GM23338 (cell line): ENCODE measurements around the gene SLC25A44. TPM values are rescaled to one million over a fixed set of nuclear protein-coding genes. Genes with fewer than 3 reads are reported as not detected.

Source experiments
- ATAC-seq: fragments of 200-7000 bp; cut with Tn5 transposase; 3 replicates; pipeline ENCODE4 v1.9.1; 2020
- DNase-seq: peaks from one replicate; pipeline ENCODE4 v3.0.0-alpha.2; 2015; ENCODE audit warnings: low spot score
- H2AFZ ChIP-seq: fragments of 200-600 bp; sonication (generic); 2 replicates; pipeline ENCODE4 v1.8.0; 2016; ENCODE audit warnings: antibody characterized with exemption, mild to moderate bottlenecking, moderate library complexity
- H3F3A ChIP-seq: fragments of 200-600 bp; sonication (generic); replicated peaks from 2 replicates; pipeline ENCODE4 v1.8.0; 2017; ENCODE audit warnings: antibody characterized with exemption, mixed run types, low read depth
- H3K27ac ChIP-seq: fragments of 200-600 bp; sonication (generic); 2 replicates; pipeline ENCODE4 v1.6.1; 2016; ENCODE audit warnings: low read depth
- H3K27me3 ChIP-seq: fragments of 200-600 bp; sonication (generic); 2 replicates; pipeline ENCODE4 v1.8.0; 2016; ENCODE audit warnings: mild to moderate bottlenecking, mixed run types, moderate library complexity; ENCODE audit not compliant: insufficient read depth
- H3K36me3 ChIP-seq: fragments of 200-600 bp; sonication (generic); 2 replicates; pipeline ENCODE4 v1.8.0; 2016; ENCODE audit warnings: mild to moderate bottlenecking; ENCODE audit not compliant: insufficient read depth
- H3K4me1 ChIP-seq: fragments of 200-600 bp; sonication (generic); 2 replicates; pipeline ENCODE4 v1.8.0; 2016; ENCODE audit warnings: mild to moderate bottlenecking, moderate library complexity; ENCODE audit not compliant: insufficient read depth
- H3K4me2 ChIP-seq: fragments of 200-600 bp; sonication (generic); 2 replicates; pipeline ENCODE4 v1.7.1; 2017; ENCODE audit warnings: mixed run types
- H3K4me3 ChIP-seq: fragments of 200-600 bp; sonication (generic); 2 replicates; pipeline ENCODE4 v1.6.1; 2016; ENCODE audit warnings: mixed run types
- H3K79me2 ChIP-seq: fragments of 200-600 bp; sonication (generic); replicated peaks from 2 replicates; pipeline ENCODE4 v1.8.0; 2017; ENCODE audit warnings: mild to moderate bottlenecking; ENCODE audit not compliant: insufficient read depth
- H3K9me2 ChIP-seq: fragments of 200-600 bp; sonication (generic); 2 replicates; pipeline ENCODE4 v1.8.0; 2017; ENCODE audit not compliant: insufficient read depth
- H4K20me1 ChIP-seq: fragments of 200-600 bp; sonication (generic); replicated peaks from 2 replicates; pipeline ENCODE4 v1.8.0; 2017; ENCODE audit warnings: mild to moderate bottlenecking; ENCODE audit not compliant: insufficient read depth
- H3K27ac Mint-ChIP-seq: 2 replicates; pipeline ENCODE4 v1.8.0; 2020; ENCODE audit warnings: inconsistent platforms, mild to moderate bottlenecking, moderate library complexity, mixed read lengths
- H3K27me3 Mint-ChIP-seq: 3 replicates; pipeline ENCODE4 v1.8.0; 2022; ENCODE audit warnings: low read depth, mild to moderate bottlenecking, moderate library complexity, mixed read lengths, inconsistent platforms; ENCODE audit not compliant: insufficient read depth, poor library complexity
- H3K36me3 Mint-ChIP-seq: 3 replicates; pipeline ENCODE4 v1.8.0; 2021; ENCODE audit warnings: low read depth, mild to moderate bottlenecking, inconsistent platforms, moderate library complexity, mixed read lengths
- H3K4me1 Mint-ChIP-seq: 3 replicates; pipeline ENCODE4 v1.8.0; 2020; ENCODE audit warnings: mild to moderate bottlenecking, inconsistent platforms, mixed read lengths
- H3K4me3 Mint-ChIP-seq: 3 replicates; pipeline ENCODE4 v1.8.0; 2021; ENCODE audit warnings: moderate library complexity, mild to moderate bottlenecking, inconsistent platforms, mixed read lengths
- H3K9me3 Mint-ChIP-seq: 3 replicates; pipeline ENCODE4 v1.8.0; 2020; ENCODE audit warnings: moderate library complexity, mild to moderate bottlenecking, inconsistent platforms, mixed read lengths
- CREB1 ChIP-seq: fragments of 250-450 bp; sonication (Bioruptor Pico); IDR thresholded peaks from 2 replicates; pipeline ENCODE4 v1.5.0; 2020; ENCODE audit warnings: low read depth, mild to moderate bottlenecking, moderate library complexity
- ETS1 ChIP-seq: IDR thresholded peaks from 2 replicates; pipeline ENCODE4 v1.6.1; 2016; ENCODE audit warnings: antibody characterized with exemption
- EZH2 ChIP-seq: fragments of 200-600 bp; sonication (generic); IDR thresholded peaks from one replicate; pipeline ENCODE4 v1.8.0; 2017; ENCODE audit warnings: antibody characterized with exemption, mild to moderate bottlenecking, low read depth; ENCODE audit not compliant: unreplicated experiment
- EZH2phosphoT487 ChIP-seq: fragments of 200-600 bp; sonication (generic); IDR thresholded peaks from one replicate; pipeline ENCODE4 v1.8.1; 2018; ENCODE audit warnings: antibody characterized with exemption; ENCODE audit not compliant: unreplicated experiment
- JUNB ChIP-seq: IDR thresholded peaks from one replicate; pipeline ENCODE4 v1.6.1; 2016; ENCODE audit warnings: antibody characterized with exemption; ENCODE audit not compliant: unreplicated experiment
- NANOG ChIP-seq: IDR thresholded peaks from 2 replicates; pipeline ENCODE4 v1.6.1; 2016; ENCODE audit warnings: antibody characterized with exemption, borderline replicate concordance
- POLR2AphosphoS5 ChIP-seq: IDR thresholded peaks from 2 replicates; pipeline ENCODE4 v1.6.1; 2016; ENCODE audit warnings: antibody characterized with exemption, low read depth
- REST ChIP-seq: IDR thresholded peaks from one replicate; pipeline ENCODE4 v1.6.1; 2018; ENCODE audit warnings: antibody characterized with exemption; ENCODE audit not compliant: unreplicated experiment
- STAT1 ChIP-seq: IDR thresholded peaks from one replicate; pipeline ENCODE4 v1.6.1; 2016; ENCODE audit warnings: antibody characterized with exemption; ENCODE audit not compliant: unreplicated experiment
- ZNF114 ChIP-seq: fragments of 250-450 bp; sonication (Bioruptor Pico); IDR thresholded peaks from 2 replicates; pipeline ENCODE4 v1.5.0; 2020; ENCODE audit warnings: mild to moderate bottlenecking, moderate library complexity
- ZNF331 ChIP-seq: fragments of 250-450 bp; sonication (Bioruptor Pico); IDR thresholded peaks from 2 replicates; pipeline ENCODE4 v1.5.0; 2020; ENCODE audit warnings: low read depth, mild to moderate bottlenecking, moderate library complexity
- ZNF462 ChIP-seq: fragments of 250-450 bp; sonication (Bioruptor Pico); IDR thresholded peaks from 2 replicates; pipeline ENCODE4 v1.5.0; 2020; ENCODE audit warnings: mild to moderate bottlenecking, moderate library complexity
- polyA plus RNA-seq: library from polyadenylated mRNA; unstranded; fragments of >200 nt; fragmentation: Nextera tagmentation; extraction: Ambion mirVana; gene quantifications from 2 replicates; pipeline ENCODE4 v1.2.1, GENCODE V29; 2016
- total RNA-seq: library from RNA; depleted of rRNA; stranded (reverse); fragments of >200 nt; shearing (Covaris generic); gene quantifications from 2 replicates; pipeline ENCODE4 v1.2.3, GENCODE V29; 2014

The SLC25A44 gene
- total and polyA plus RNA-seq, 2 experiments from 2014 or later: 7.0 to 25.1 TPM

GRCh38 chr1:156226782-156227181, 32.9 kb downstream of the SLC25A44 start (continued):
- TF ChIP-seq REST (no peak), CREB1 (CRISPR knock-in tag) (no peak), NANOG (no peak), ZNF331 (CRISPR knock-in tag) (no peak), EZH2phosphoT487 (no peak), ZNF462 (no peak)

GRCh38 chr1:156228501-156228900, 34.6 kb downstream of the SLC25A44 start:
- H3K4me3 ChIP-seq: no peak overlapping the region
- no peak for DNase-seq
- peaks cover 16% of the 10 kb centered on the region; the same call in 1 of the 2 replicates for H3K36me3 ChIP-seq
- H3K9me2 ChIP-seq: no peaks in the 10 kb centered on the region
- Mint-ChIP-seq H3K27me3 (peaks cover 6% of the 10 kb centered on the region), H3K9me3 (no peaks in the 10 kb centered on the region), H3K27ac (no peak overlapping the region), H3K4me3 (no peak overlapping the region), H3K36me3 (peaks cover 34% of the 10 kb centered on the region), H3K4me1 (peaks cover 4% of the 10 kb centered on the region; the same call in 2 of the 3 replicates)
- no peaks in the 10 kb centered on the region for H3K4me1 ChIP-seq
- no peak overlapping the region for H3K27ac ChIP-seq
- no peaks in the 10 kb centered on the region for H3K27me3 ChIP-seq
- 0 out of 2 replicates have a peak, but pooled peaks cover 5% of the 10 kb centered on the region for H3K79me2 ChIP-seq
- no peak overlapping the region for H2AFZ ChIP-seq
- H3K4me2 ChIP-seq: no peak overlapping the region
- ATAC-seq: no peak
- H4K20me1 ChIP-seq: no peaks in the 10 kb centered on the region
- peaks cover 24% of the 10 kb centered on the region for H3F3A ChIP-seq
- TF ChIP-seq ETS1 (no peak), ZNF114 (CRISPR knock-in tag) (no peak), STAT1 (no peak), JUNB (no peak), REST (no peak), POLR2AphosphoS5 (no peak), EZH2 (no peak)
